Fibroblast of skin of back (primary cell): ENCODE measurements around the gene CCND2.

ENCODE experiments used
- DNase-seq: peaks from one replicate; pipeline ENCODE4 v3.0.0-alpha.2; 2013

Gene CCND2

DNA sequence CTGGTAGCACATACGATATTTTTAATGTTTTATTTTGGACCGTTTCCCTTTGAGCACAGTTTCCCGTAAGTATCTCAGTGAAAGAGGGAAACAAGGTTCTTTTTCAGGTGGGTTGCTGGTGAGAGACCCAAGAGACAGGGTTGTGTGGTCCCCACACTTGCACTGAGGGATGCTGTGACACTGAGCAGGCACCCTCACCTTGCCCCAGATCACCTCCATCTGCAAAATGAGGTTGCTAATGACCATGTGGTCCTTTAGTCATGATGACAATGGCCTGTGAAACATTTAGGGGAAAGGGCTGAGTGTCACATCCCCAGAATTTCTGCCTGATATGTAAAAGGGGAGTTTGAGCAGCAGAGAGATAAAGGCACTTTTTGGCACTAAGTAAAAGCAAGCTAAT is 4.3 kb downstream of the CCND2 start:
- no peak for DNase-seq

DNA sequence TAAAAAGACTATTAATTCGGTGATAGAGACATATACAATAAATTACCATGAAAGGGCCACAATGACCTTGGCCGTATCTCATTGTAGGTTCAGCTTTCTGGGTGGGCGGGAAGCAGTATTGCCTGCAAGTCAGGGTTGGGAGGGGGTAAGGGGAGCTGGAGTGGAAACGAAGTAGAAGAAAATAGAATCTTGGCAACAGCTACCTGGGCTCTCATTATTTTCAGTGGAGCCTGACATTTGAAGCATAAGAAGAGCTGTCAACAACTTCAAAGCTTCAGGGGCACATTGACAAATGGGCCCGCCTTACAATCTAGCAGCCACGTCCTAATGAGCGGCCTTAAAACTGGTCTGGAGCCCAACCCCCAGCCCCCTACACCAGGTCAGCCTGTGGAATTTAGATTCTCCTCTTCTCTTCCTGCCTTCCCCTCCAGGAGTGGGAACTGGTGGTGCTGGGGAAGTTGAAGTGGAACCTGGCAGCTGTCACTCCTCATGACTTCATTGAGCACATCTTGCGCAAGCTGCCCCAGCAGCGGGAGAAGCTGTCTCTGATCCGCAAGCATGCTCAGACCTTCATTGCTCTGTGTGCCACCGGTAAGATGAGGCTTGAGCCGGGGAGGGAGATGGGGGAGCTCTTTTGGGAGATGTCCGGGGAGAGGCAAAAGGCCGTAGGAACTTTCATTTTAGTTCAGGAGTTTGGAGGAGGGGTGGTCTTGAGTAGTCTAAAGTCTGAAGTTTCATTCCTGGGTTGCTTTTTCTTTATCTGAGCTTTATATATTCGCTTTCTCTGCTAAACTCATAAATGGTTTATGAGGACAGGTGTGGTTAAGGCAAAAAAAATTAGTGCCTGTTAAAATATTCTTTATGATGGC is 5.0 kb downstream of the CCND2 start:
- no peak for DNase-seq

DNA sequence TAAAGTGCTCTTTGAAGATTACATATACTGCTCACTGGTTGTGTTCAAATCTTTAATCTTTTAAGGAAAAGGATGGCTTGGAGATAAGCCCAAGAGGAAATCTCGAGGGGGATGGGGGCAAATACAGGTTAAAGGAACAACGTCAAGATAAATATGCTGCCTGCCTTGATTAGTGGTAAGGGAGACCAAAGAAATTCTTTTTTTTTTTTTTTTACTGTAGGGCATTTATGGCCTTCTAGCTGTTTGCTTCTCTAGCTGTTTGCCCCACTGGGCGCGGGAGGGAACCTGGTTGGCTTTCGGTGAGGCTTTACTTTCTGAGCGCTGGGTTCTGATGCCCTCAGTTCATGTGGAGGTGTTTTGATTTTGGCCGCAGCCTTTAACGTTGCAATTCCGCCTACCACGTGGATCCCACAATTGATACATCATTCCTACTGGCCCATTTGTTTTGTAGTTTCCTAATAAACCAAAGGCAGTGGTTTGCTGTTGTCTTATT is 5.7 kb downstream of the CCND2 start:
- DNase-seq = no peak

DNA sequence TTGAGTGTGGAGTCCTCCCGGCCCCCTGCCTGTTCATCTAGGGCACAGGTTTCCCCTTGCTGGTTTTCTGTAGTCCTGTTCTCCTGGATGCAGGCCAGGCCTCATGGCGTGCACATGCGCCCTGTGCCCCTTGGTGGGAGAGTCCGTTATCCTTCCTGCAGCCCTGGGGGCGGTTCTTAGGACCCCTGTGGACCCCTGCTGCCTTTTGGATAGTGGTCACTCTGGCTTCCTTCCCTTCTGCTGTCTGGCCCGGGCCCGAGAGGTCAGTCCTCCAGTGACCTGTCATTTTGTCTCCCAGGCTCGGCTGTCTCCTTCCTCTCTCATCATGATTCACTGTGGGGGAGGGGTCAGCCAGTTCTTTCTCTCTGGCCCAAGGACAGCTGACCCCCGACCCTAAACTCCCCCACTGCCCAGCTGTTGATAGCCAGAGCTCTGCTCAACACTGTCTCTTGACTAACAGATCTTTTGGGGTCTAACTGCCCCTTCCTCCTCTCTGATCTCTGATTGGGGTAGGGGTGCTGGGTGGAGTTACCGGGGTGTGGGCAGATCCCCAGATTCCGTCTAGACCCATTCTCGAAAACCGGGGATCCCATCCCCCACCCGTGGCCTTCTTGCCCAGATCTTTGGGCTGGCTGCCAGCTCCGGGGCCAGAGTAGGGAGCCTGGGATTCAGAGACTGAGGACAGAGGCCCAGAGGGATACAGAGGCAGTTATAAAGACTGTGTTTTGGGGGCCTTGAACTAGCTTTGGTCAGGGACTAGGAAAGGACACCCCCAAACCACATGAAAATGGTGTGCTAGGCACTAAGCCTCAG is 7.0 kb downstream of the CCND2 start:
- no peak for DNase-seq

DNA sequence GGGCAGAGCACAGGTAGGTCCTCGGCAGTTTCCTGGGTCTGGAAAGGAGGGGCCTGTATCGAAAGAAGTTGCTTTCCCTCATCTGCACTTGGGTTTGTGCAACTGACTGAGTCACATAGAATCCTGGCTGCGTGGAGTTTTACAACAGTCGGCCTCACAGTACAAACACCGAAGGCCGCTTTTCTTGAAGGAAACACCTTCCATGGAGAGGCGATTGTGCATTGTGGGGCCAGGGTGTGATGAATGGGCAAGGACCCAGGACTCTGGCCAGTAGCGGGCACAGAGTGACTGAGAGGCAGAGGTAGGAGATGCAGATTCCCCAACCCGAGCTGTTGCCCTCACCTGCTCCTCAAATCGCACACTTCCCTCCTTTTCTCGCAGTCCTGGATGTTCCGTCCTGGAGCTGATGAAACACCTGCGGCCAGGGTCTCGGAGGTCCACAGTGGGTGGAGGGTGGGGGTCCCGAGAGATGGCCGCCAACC is 7.7 kb downstream of the CCND2 start:
- no peak for DNase-seq

DNA sequence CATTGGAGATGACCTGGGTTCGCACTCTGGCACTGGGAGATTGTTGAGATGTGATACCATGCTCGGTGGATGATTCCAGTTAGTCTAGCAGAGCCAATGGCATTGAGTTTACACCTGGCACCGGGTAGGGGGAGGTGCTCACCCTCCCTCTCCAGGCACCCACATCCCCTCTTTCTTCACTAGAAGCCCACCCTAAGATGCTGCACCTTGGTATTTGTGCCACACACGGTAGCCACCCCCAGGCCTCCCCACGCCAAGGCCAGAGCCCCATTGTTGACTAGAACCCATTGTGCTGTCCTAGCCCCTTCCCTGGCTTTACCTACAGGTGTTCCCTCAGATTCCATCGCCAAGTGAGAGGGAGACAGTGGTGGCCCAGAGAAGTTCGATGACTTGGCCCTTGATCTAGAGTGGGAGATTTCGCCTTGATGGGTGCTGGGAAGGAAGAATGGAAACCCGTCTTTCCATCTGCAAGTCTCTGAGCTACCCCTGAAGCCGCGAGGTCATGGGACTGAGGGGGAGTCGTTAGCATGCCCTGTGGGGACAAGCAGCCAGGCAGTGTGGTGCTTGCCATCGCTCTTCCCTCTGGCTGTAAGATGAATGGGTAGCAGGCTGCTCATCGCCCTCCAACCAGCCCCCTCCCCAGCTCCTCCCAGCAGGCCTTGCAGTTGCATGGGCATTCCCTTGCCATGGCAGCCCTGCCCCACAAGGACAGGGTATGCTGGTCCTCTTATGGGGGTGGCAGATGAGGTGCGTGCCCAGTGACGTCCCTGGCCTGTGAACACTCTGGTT is 8.7 kb downstream of the CCND2 start:
- no peak for DNase-seq

DNA sequence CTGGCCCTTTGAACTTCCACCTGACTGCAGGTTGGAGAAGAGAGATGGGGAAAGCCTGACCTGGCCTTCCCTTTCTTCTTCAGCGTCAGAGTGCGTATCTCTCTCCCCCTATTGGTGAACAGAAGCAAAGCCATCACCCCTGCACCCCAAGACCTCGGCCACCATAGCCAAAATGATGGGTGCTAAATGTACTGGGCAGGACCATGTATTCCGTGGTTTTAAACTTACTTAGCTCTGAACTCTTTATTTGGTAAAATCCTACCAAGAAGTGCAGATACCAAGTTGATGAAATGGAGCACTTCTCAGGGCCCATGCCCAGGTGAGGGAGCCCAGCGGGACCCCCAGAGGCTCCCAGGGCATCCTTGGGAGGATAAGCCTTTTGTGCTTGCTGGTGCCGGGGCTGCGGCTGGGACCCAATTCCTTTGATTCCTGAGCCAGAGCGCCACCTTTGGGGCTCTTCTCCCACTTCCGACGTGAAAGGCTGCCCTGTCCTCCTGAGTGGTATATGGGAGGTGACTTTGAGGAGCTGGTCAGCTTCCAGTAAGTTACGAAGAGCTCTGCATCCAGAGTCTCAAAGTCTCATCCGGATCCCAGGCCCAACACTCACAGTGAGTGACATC is 9.4 kb downstream of the CCND2 start:
- no peak for DNase-seq

DNA sequence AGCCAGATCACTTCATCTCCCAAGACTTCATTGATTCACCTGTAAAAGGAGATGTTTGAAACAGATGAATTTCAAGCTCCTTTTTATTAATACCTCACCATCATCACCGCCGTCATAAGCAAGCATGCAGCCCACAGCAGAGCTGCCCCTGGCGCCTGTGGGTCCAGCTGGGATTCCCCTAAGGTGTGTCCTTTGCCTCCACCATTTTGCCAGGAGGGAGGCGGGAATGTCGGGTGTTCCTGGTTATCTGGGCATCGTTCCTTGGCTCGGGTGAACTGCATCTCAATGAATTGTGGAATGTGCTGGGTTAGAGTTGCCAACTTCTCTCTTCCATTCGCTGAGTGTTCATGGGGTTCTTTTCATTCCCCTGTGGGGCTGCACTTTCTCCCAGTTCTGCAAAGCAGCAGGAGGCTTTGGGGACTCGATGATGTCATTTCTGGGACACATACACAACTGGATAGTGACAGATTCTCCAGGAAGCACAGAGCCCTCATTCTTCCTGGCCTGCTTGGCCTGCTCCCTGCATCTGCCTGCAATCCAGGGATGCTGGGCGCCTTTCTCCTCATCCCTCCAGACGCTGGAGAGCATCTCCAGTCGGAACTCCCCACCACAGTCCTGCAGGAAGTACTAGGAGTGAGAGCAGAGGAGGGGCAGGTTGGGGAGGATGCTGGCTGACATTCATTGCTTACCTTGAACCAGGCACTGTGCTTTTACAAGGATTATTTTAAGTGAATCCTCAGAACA is 10.1 kb downstream of the CCND2 start:
- no peak for DNase-seq

DNA sequence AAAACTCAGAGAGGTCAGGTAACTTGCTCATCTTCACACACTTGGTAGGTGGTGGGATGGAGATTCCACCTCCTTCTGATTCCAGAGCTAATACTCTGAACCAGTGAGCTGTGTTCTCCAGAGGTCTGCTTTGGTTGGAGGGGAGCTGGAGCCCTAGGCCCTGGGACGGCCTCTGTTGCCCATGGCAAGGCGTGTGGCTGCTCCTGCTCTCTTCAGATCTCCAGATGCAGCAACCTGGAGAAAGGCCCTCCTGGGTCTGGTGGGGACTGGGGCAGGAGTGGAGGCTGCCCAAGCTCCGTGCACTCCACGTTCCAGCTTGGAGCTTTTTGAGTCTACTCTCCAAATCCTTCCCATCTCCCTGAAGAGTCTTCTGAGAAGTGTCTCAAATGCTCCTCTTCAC is 10.7 kb downstream of the CCND2 start:
- DNase-seq = no peak

DNA sequence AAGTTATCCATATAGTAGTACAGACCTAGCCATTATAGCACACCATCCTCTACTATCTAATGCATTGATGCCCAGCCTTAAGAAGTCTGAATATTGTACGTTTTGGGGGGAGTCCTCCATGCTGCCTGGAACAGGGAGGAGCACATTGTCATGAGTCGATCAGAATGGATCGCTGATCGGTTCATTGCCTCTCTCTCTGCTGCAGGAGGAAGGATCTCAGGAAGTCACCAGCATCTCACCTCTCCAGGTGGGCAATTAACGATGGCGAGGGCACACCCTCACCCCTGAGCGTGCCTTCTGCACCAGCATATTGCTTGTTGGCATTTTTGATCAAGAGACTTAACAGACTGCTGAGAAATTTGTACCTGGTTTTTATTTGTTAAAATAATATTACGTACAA is 11.5 kb downstream of the CCND2 start:
- no peak for DNase-seq

DNA sequence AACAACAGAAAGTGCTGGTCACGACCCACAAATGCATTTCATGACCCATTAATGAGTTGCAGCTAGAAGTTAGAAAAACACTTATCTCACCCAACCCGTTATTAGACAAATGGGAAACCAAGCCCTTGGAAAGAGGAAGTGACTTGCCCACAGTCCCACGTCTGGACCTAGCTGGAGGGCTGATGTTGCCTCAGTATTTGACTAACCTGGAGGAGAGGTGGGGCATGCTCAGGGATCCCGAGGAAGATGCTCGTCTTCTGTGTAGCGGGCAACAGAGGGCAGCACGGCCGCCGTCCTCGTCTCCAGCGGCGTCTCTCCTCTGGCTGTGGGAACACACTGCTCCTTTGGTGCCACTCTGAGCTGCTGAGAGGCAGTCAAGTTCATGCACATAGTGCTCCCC is 12.7 kb downstream of the CCND2 start:
- no peak for DNase-seq

DNA sequence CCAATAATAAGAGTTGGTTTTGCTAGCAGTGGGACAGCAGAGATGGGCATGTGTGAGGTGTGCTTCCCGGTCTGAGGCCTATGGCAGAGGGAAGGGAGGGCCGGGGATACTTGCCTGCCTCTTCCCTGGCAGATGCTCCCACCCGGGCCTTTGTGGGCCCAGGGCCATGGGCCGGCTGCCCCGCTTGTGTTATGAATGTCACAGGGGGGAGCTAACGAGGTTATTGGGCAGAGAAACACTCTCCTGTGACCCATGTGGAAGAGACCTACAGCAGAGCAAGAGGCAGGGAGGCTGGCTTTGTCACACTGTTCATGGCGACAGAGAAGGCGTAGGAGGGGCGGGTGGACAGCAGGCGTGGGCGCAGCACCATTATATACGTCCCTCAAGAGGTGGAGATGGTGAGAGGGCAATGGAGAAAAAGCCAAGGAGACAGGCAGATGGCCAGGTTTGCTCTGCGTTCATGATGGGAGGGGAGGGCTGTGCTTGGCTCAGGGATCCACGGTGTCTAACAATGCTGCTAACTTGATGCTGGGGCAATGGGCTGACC is 13.3 kb downstream of the CCND2 start:
- DNase-seq = no peak

DNA sequence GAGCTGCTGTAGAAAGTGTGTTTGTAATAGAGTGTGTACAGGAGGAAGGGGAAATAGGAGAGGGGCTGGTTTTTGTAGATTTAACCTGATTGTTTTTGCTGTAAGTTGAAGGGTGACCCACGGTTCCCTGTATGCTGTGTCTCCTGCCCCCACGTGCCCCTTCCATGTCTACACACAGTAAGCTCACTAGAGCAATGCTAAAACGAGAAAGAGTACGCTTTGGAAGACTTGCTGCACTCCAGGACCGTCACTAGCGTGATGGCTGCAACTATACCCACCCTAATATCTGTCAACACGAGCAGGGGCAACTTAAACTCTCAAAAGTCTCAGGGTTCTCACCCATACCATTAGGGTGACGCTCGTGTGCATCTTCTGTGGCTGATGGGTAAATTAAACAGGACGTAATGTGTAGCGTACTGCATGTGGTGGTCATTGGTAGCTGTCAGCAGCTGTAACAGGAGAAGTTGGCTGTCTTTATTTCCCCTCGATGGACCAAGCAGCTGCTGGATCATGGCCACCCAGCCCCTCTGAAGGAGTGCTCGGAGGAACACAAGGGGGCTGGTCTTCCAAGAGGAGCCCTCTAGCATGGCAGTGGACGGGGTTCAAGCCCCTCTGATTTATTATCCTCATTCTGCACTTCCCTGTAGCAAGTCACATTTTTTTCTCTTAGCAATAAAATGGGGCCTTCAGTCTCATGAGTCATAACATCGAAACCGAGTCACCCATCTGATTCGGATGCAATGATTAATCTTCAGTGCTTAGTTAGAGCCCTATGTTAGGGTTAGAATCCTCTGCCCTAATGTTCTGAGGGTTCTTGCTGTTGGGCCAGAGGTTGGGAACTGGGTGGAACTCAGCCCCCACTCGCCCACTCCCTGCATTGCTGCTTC is 14.0 kb downstream of the CCND2 start:
- DNase-seq = no peak

DNA sequence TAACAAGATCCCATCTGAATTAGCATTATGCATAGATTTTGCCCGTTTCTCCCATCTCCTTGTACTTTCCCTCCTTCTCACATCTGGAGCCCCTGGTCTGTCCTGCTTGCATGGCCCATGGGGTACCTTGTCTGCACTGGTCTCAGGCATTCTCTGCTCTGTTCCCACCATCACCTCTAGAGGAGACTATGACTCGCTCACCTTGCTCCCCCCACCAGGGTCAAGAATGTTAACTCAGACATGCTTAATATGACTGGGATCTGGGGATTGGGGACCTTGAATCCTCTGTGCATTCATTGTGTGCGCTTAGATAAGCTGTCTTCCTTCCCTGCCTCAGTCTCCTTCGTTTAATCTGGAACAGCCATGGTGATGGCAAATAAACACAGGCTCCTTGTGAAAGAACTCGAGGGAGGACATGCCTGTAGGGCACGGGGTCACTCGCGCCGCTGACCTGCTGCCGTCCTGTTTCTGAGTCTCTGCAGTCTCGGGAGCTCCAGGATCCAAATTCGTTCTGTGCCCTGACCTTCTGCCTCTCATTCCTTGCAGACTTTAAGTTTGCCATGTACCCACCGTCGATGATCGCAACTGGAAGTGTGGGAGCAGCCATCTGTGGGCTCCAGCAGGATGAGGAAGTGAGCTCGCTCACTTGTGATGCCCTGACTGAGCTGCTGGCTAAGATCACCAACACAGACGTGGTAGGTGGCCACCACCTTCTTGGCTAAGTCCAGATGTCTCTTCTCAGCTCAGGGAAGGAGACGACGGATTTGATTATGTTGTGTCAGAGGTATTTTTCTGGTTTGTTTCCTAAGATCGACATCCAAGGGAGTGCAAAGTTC is 15.0 kb downstream of the CCND2 start:
- DNase-seq = no peak

DNA sequence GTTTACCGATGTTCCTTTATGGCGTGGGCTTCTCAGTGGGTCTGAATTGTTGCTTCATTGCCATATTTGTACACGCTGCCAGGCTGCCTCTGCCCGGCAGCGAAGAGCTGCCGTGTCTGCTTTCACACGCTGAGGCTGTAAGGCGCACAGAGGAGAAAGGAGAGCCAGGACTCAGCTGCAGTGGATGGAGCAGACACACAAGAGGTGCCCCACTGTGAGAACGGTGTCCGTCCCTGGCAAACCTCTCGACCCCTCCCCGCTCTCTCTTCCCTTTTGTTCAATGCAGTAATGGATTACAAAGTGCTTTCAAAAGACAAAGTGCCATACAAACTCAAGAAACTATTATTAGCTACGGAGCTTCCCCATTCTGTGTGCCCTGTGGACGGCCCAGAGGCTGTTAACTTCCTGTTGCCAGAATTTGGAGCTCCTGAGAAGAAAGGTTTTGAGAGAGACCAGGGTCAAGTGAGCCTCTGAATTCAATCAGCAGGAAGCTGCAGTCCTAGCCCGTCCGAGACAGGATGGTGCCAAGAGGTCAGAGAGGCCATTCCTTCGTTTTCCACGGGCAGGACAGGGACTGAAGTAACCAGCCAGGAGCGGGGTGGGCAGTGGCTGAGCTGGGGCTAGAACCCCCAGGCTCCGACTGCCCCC is 15.8 kb downstream of the CCND2 start:
- no peak for DNase-seq

DNA sequence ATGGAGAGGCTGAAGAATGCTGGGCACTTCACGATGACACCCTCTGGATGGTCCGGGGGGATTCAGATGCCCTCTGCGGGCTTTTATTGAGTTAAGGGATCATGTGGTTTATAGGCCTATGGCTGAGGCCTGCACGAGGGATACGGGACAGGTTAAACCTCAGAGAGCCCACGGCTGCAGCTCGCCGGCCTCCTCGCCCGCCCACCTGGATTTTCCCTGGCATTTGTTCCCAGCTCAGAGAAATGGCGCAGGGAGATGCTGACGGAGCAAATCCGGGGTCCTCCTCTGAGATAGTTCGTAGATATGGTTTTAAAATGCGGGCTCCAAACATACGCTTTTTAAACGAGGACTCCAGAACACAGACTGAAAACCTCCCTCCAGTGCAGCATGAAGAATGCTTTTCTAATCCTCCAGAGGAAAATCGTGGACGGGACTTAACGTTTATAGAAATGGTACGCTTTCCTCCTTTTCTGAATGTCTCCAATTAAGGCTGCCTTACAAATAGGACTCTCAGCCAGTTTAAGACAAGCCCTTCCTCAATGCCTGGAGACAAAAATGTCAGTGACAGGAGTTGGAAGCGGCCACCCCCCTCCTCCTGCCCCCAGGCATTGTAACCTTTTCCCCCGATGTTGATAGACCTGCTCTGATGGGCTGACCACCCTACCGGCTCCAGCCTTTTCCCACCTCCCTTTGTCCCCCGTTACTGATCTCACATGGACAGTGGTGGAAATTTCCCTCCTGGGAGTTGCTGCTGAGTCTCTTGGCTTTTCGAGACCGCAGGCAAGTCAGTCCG is 16.6 kb downstream of the CCND2 start:
- DNase-seq = no peak

DNA sequence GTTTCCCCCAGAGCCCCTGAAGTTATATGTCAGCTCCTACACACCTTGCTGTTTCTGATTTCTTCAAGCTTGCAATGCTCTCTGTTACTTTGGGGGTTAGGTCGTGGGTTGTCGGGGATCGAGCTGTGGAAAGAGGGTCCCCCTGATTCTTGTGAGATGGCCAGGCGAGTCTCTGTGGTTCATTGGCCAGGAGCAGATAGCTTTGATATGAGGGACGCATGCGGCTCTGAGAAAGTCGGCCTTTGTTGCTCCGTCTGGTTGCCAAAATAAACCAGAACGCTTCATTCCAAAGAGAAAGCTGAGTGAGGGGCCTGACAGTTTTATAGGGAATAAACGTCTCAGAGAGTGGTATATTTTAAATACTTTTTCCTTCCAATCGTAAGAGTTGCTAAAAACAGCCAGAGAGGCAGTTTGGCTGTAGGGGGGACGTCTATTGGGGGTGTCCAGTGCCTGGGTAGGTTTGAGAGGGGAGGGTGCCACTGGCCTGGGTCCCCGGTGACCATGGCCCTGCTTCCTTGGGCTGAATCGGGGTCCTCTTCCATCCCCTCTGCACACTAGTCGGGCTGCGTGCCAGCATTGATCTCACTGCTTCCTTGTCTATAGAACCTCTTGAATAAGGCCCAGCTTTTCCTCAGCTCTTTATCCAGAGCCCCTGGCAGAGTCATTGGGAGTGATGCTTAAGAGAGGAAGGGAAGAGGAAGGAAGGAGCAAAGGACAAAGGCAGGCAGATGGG is 18.9 kb downstream of the CCND2 start:
- DNase-seq = no peak
